Measurements from ENCODE around the gene IDE.

GRCh38 chr10:92411406-92411805 is 162.5 kb downstream of the IDE start:
- TF ChIP-seq CTCF (conservative IDR thresholded peaks at IDR 0.05 in 1 of 2, IDR thresholded peaks at IDR 0.05 in 1 of 2; ENCODE audit: extremely low read depth in 1 of 2, insufficient read depth in 1 of 2, low read depth in 1 of 2, low read length in 2 of 2), result no peak
- no peak for TF ChIP-seq EZH2 (IDR thresholded peaks at IDR 0.05; ENCODE audit: borderline replicate concordance, low read length)
